Mononuclear cell (primary cell): ENCODE data around the gene PAPSS1. TPM values are rescaled to one million over a fixed set of nuclear protein-coding genes. Genes with fewer than 3 reads are reported as not detected.

Experiments
- H3K27me3 ChIP-seq: 2 replicates; pipeline ENCODE4 v1.6.0; 2011; ENCODE audit warnings: low read length, control low read depth; ENCODE audit not compliant: insufficient read depth
- H3K4me1 ChIP-seq: 2 replicates; pipeline ENCODE4 v1.5.1; 2011; ENCODE audit warnings: mild to moderate bottlenecking, low read length, control low read depth; ENCODE audit not compliant: insufficient read depth
- H3K4me3 ChIP-seq: 2 replicates; pipeline ENCODE4 v1.5.1; 2011; ENCODE audit warnings: mild to moderate bottlenecking, low read length, moderate library complexity
- H3K9me3 ChIP-seq: 2 replicates; pipeline ENCODE4 v1.5.1; 2011; ENCODE audit warnings: low read depth, mild to moderate bottlenecking, control low read depth, low read length
- total RNA-seq: library from RNA; depleted of rRNA; stranded (reverse); fragments of >200 nt; gene quantifications from one replicate; pipeline ENCODE4 v1.2.3, GENCODE V29; 2012

The PAPSS1 gene
- 16.0 TPM for total RNA-seq

GRCh38 chr4:107719922-107720722, at the start of gene PAPSS1:
Gene PAPSS1, minus strand, starts transcription at chr4:107720234. Its CDS starts 55 bp downstream, at chr4:107720179.
- no peaks in the 10 kb centered on the region for H3K9me3 ChIP-seq

DNA sequence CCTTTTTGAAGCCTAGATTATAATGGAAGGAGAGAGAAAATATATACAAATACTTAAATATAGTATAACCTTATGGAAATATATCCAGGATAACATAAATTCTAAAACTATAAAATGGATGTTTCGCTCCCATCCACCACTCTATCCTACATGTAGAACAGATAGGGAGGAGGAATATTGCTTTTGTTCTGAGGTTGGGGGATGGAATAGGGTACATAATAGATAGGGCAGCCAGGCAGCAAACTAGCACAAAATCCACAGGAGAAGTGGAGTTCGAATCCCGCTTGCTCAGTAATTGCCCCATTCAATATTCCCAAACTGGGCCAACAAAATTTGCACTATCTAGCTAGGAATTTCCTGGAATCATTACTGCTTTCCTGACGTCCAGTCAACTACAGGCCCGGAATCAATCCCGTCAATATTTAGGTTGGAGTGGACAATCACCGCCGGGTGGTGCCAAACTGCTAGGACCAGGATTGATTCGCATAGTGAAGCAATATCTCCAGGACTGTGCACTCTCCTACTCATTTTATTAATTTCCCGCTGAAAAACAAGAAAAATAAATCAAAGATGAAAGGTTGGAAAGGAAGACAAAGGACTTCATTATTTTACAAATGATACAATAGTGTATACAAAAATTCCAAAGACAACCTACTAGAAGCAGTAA, 40.4 kb upstream of the PAPSS1 start:
- peaks cover 2% of the 10 kb centered on the region for H3K27me3 ChIP-seq
- no peaks in the 10 kb centered on the region for H3K9me3 ChIP-seq
- no peak overlapping the region for H3K4me3 ChIP-seq
- H3K4me1 ChIP-seq: peaks cover 5% of the 10 kb centered on the region

More at GRCh38 chr4:107719922-107720722, at the start of gene PAPSS1:
- H3K4me1 ChIP-seq: peaks cover 29% of the 10 kb centered on the region
- peak within 1 kb of the TSS; percentile 74 for H3K4me3 ChIP-seq
- no peaks in the 10 kb centered on the region for H3K27me3 ChIP-seq

GRCh38 chr4:107757864-107758476, 37.9 kb upstream of the PAPSS1 start:
- Histone ChIP-seq H3K9me3 (no peaks in the 10 kb centered on the region), H3K4me3 (no peak overlapping the region), H3K27me3 (no peaks in the 10 kb centered on the region), H3K4me1 (peaks cover 5% of the 10 kb centered on the region)

DNA sequence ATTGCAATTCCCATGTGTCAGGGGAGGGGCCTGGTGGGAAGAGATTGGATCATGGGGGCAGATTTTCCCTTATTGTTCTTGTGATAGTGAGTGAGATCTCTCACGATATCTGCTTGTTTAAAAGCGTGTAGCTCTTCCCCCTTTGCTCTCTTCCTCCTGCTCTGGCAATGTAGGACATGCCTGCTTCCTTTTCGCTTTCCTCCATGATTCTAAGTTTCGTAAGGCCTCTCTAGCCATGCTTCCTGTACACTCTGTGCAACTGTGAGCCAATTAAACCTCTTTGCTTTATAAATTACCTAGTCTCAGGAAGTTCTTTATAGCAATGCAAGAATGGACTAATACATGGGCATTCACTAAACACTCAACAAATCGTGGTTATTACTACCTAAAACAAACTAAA, 37.2 kb upstream of the PAPSS1 start:
- no peaks in the 10 kb centered on the region for H3K27me3 ChIP-seq
- H3K4me1 ChIP-seq: peaks cover 5% of the 10 kb centered on the region
- H3K9me3 ChIP-seq: no peaks in the 10 kb centered on the region
- no peak overlapping the region for H3K4me3 ChIP-seq

GRCh38 chr4:107755841-107756356, 35.9 kb upstream of the PAPSS1 start:
- no peaks in the 10 kb centered on the region for H3K27me3 ChIP-seq
- no peaks in the 10 kb centered on the region for H3K9me3 ChIP-seq
- peaks cover 5% of the 10 kb centered on the region for H3K4me1 ChIP-seq
- H3K4me3 ChIP-seq: no peak overlapping the region

DNA sequence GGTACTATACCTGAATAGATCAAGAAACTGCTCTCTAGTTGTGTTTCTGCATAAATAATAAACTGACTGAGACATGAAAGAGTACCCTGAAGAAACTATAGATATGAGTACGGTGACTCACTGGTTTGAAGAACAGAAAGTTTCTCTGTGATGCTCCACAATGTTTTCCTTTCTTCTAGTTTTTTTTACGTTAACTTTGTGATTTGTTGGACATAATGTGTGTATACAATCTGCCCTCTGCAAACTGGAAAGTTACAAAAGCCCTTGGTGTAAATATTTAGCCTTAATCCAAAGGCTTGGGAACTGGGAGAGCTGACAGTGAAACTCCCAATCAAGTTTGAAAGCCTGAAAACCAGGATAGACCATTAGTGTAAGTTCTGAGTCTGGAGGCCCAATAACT, 31.6 kb upstream of the PAPSS1 start:
- H3K4me1 ChIP-seq: no peaks in the 10 kb centered on the region
- H3K27me3 ChIP-seq: peaks cover 4% of the 10 kb centered on the region
- H3K9me3 ChIP-seq: no peaks in the 10 kb centered on the region
- H3K4me3 ChIP-seq: no peak overlapping the region

- Histone ChIP-seq H3K4me3 (no peak overlapping the region), H3K9me3 (peaks cover 4% of the 10 kb centered on the region), H3K4me1 (no peaks in the 10 kb centered on the region), H3K27me3 (peaks cover 4% of the 10 kb centered on the region)
These were observed 27.9 kb upstream of the PAPSS1 start for GRCh38 chr4:107747748-107748486.

GRCh38 chr4:107746161-107746560, 26.1 kb upstream of the PAPSS1 start:
- Histone ChIP-seq H3K4me1 (no peaks in the 10 kb centered on the region), H3K4me3 (no peak overlapping the region), H3K27me3 (peaks cover 4% of the 10 kb centered on the region), H3K9me3 (peaks cover 4% of the 10 kb centered on the region)

- Histone ChIP-seq H3K4me3 (no peak overlapping the region), H3K4me1 (no peaks in the 10 kb centered on the region), H3K9me3 (peaks cover 4% of the 10 kb centered on the region), H3K27me3 (peaks cover 2% of the 10 kb centered on the region)
These were observed 24.5 kb upstream of the PAPSS1 start for GRCh38 chr4:107744532-107744931.

GRCh38 chr4:107743532-107743931, 23.5 kb upstream of the PAPSS1 start:
- Histone ChIP-seq H3K4me1 (no peaks in the 10 kb centered on the region), H3K4me3 (no peak overlapping the region), H3K27me3 (no peaks in the 10 kb centered on the region), H3K9me3 (peaks cover 4% of the 10 kb centered on the region)

DNA sequence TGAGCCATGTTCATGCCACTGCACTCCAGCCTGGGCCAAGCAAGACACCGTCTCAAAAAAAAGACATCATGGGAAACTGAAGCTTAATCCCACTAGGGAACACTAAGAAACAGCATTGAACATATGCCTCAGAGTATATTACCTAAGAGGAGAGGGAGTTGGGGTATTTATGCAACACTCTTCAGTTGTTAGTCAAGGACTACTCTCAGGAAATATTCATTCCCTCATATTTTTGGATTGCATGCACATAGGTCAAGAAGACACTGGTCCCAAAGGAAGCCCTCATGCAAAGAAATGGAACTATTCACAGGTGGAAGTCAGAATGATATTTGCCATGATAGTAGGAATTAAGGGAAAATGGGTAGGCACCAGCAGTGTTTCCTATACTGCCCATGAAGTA, 22.8 kb upstream of the PAPSS1 start:
- H3K4me1 ChIP-seq: no peaks in the 10 kb centered on the region
- no peak overlapping the region for H3K4me3 ChIP-seq
- H3K27me3 ChIP-seq: no peaks in the 10 kb centered on the region
- peaks cover 4% of the 10 kb centered on the region for H3K9me3 ChIP-seq

DNA sequence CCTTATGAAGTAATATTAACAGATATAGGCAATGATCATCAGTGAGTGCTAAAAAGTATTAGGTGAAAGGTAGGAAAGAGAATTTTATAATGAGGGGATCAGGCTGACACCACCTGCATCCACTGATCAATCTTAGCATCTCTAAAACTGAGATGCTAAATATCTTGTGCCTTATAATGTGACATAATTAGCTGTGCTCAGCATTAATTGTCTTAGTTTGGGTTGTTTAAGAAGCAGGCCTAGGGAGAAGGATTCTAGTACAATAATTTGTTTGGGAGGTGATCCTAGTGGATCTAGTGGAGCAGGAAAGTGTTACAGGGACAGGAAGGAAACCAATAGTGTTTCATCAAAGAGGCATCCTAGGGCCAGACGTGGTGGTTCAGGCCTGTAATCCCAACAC, 22.2 kb upstream of the PAPSS1 start:
- peaks cover 4% of the 10 kb centered on the region for H3K9me3 ChIP-seq
- no peaks in the 10 kb centered on the region for H3K4me1 ChIP-seq
- H3K4me3 ChIP-seq: no peak overlapping the region
- no peaks in the 10 kb centered on the region for H3K27me3 ChIP-seq

GRCh38 chr4:107740950-107741701, 21.1 kb upstream of the PAPSS1 start:
- no peaks in the 10 kb centered on the region for H3K4me1 ChIP-seq
- peaks cover 4% of the 10 kb centered on the region for H3K9me3 ChIP-seq
- H3K27me3 ChIP-seq: no peaks in the 10 kb centered on the region
- H3K4me3 ChIP-seq: no peak overlapping the region

DNA sequence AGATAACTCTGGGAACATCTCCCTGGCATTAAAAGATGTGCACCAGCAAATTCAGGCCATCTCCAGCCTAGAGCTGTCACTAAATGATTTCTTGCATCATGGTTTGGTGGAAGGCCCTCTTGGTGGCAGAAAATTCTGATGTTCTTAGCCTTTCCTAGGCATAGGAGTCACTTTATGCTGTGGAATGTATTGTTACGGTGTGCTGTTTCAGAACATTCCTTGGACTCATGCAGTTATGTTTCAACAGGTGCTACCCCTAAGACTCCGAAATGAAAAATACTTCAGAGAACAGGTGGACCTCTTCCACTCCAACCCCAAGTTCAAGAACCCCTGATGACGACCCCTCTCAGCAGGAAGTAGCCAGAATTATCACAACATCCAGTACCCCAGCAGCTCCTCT, 20.3 kb upstream of the PAPSS1 start:
- H3K27me3 ChIP-seq: no peaks in the 10 kb centered on the region
- H3K4me1 ChIP-seq: no peaks in the 10 kb centered on the region
- no peak overlapping the region for H3K4me3 ChIP-seq
- H3K9me3 ChIP-seq: peaks cover 4% of the 10 kb centered on the region
